Fibroblast of upper back skin (primary cell): ENCODE data around the gene STKLD1.
A peak's percentile ranks its signal among the peaks of the same experiment; 100 is the strongest.

Experiments used
- DNase-seq: peaks from one replicate; pipeline ENCODE4 v3.0.0-alpha.2; 2013

STKLD1 gene

GRCh38 chr9:133420392-133420827 lies 44.2 kb downstream of the STKLD1 start:
- no peak for DNase-seq

- no peak for DNase-seq
These were observed 45.7 kb downstream of the STKLD1 start, which contains the start of gene ADAMTS13 for GRCh38 chr9:133421615-133422542. Gene ADAMTS13, plus strand, starts transcription at chr9:133422367. Its CDS starts 77 bp downstream, at chr9:133422444.

DNA sequence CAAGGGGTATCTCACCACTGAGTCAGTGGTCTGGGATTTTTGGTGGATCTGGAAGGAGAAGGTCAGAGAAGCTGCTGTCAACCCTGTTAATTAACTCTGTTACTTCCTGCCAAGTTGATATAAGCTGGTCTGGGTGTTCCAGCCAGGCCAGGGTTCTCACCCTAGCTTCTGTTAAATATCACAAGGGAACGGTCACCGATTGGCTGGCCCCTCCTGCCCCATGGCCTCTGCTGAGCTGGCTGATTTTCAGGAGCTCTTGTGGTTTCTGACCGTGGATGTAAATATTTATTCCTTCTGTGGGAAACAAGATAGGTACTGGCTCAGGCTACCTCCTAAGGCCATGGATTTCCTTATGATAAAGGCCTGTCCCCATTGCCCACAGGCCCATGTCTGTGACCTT lies 47.0 kb downstream of the STKLD1 start:
- DNase-seq = no peak

GRCh38 chr9:133424187-133424586 lies 48.0 kb downstream of the STKLD1 start:
- DNase-seq = no peak

DNA sequence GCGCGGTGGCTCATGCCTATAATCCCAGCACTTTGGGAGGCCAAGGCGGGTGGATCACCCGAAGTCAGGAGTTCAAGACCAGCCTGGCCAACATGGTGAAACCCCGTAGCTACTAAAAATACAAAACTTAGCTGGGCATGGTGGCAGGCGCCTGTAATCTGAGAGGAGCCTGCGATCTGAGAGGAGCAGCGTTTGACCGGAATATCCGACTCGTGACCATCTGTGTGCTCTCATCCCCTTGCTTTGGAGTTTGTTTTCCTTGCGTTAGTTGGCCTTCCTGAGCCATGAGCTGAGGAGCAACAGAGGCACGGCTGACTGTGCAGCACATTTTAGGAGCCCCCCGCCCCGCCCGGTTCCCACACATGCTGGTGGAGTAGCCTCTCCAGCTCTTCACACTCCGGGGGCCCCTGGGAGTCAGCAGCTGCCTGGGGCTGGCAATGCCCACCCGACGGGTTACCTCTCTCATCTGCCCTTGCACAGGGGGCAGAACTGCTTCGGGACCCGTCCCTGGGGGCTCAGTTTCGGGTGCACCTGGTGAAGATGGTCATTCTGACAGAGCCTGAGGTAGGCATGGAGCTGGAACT lies 49.0 kb downstream of the STKLD1 start:
- DNase-seq = no peak

- DNase-seq = no peak
These were observed 49.8 kb downstream of the STKLD1 start for GRCh38 chr9:133426011-133426410.

DNA sequence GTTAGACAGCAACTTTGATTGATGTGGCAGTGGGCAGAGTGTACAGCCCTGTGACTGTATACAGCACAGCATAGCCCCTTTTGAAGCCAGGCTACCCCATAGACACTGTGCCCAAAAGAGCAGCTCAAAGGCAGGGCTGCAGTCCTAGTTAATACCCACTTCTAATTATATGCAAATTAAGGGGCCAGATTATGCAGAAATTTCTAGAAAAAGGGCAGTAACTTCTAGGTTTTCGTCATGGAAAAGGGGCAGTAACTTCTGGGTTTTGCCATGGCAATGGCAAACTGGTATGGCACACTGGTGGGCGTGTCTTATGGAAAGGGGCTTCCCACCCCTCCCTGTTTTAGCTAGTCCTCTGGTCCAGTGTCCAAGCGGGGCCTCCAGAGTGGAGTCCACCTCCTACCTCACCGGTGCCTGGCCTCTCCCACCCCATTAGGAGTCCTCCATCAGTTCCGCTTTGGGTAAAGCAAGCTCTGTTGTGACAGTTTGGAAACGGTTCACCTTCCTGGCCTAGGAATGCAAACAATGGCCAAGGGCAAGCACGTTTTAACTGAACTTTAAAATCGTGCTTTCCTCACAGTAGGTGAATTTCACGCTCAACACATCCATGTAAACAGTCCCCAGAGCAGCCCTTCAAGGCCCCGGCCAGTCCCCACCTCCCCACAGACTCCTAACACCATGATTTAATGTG lies 51.6 kb downstream of the STKLD1 start:
- no peak for DNase-seq

DNA sequence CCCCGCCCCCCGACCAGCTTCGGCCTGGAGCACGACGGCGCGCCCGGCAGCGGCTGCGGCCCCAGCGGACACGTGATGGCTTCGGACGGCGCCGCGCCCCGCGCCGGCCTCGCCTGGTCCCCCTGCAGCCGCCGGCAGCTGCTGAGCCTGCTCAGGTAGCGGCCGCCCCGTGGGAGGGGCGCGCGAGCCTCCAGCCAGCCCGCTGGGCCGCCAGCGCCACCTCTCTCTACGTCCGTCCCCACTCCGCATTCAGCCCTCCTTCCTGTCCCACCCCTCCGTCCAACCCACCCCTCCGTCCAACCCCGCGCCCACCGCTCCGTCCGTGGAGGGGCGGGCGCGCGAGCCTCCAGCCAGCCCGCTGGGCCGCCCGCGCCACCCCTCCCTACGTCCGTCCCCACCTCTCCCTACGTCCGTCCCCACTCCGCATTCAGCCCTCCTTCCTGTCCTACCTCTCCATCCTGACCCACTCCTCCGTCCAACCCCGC lies 52.5 kb downstream of the STKLD1 start:
- no peak for DNase-seq

GRCh38 chr9:133429214-133429613 lies 53.0 kb downstream of the STKLD1 start:
- no peak for DNase-seq

DNA sequence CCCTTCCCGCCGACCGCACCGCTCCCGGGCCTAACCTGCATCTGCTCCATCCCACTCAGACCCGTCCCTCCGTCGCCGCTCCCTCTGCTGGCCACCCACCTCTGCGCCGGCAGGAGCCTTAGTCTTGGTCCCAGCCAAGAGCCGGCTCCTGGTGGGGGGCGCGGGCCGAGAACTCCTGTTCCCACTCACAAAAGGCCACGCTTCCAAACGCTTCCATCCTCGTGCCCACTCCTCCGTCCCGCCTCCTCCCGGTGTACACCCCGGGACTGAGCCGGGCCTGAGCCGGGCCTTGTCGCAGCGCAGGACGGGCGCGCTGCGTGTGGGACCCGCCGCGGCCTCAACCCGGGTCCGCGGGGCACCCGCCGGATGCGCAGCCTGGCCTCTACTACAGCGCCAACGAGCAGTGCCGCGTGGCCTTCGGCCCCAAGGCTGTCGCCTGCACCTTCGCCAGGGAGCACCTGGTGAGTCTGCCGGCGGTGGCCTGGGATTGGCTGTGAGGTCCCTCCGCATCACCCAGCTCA lies 53.5 kb downstream of the STKLD1 start:
- DNase-seq = peak; percentile 8

- DNase-seq = no peak
These were observed 54.1 kb downstream of the STKLD1 start for GRCh38 chr9:133430244-133430643.

- DNase-seq = no peak
These were observed 57.2 kb downstream of the STKLD1 start for GRCh38 chr9:133433351-133433843.

- DNase-seq = no peak
These were observed 60.5 kb downstream of the STKLD1 start for GRCh38 chr9:133436681-133437080.

DNA sequence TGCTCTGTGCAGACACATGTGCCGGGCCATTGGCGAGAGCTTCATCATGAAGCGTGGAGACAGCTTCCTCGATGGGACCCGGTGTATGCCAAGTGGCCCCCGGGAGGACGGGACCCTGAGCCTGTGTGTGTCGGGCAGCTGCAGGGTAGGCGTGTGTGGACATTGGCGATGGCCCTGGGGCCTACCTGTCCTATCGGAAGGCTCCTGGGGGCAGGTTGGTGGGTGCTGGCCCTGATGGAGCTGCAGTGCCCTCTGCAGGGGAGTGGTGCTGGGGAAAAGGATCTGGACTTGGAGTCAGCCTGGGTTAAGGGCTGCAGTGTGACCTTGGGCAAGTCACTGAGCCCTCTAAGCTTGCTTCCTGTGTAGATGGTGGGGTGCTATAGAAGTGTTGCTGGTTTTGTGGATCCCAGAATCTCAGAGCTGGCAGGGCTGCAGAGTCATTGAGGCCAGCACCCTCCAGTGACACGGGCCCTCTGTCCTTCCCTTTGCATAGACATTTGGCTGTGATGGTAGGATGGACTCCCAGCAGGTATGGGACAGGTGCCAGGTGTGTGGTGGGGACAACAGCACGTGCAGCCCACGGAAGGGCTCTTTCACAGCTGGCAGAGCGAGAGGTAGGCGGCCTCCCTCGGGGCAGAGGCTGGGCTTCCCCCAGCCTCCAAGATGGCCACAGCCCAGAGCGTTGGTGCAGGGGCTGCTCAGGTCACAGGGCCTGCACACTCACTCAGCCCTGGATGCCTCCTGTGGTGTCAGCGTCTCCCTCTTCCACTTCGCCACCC lies 61.8 kb downstream of the STKLD1 start:
- DNase-seq = no peak

DNA sequence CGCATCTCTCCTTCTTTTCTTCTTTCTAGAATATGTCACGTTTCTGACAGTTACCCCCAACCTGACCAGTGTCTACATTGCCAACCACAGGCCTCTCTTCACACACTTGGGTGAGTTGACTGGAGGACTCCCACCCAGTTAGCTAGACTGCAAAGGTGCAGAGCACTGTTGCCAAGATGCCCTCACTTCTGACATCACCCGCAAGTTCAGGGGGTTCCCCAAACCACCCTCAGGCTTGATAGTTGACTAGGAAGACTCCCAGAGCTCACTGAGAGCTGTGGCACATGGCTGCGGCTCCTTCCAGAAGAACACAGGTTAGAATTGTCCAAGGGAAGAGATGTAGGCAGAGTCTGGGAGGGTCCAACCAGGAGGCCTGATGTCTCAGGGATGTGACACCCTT lies 63.2 kb downstream of the STKLD1 start:
- no peak for DNase-seq

DNA sequence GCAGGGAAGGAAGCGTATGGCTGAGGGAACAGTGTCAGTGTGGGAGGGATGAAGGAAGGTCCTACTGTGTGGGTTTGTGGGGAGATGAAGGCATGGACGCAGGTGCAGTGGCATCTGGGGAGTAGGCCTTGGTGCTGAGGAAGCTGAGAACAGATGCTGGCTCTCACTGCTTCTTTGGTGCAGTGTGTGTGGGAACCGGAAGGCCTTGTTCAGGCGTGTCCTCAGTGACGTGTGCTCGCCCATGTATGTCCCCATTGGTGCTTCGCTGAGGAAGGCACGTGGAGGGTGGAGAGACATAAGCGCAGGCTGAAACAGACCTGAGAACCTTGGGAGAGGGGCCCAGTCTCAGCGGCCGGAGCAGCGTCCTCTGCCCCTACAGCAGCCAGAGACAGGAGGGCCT lies 64.7 kb downstream of the STKLD1 start:
- DNase-seq = no peak

DNA sequence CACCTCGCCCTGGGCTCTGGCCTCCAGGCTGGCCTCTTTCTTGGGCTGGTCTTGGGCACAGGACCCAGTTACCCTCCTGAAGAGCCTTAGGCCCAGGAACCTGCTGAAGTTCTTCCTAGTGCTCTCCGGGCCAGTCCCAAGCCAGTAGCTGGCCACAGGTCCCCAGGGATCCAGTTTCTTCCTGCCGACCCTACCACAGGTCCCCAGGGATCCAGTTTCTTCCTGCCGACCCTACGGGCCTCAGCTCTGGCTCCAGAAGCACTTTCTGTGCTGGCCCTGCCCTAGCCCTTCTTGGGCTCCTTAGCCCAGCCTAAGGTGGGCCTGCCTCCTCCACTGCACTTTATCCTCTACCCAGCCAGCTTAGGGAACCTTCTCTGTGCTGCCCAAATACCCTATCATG lies 65.4 kb downstream of the STKLD1 start:
- no peak for DNase-seq

- DNase-seq = no peak
These were observed 67.1 kb downstream of the STKLD1 start for GRCh38 chr9:133443248-133443647.

- no peak for DNase-seq
These were observed 67.8 kb downstream of the STKLD1 start for GRCh38 chr9:133443982-133444381.

- no peak for DNase-seq
These were observed 69.3 kb downstream of the STKLD1 start for GRCh38 chr9:133445293-133445969.

DNA sequence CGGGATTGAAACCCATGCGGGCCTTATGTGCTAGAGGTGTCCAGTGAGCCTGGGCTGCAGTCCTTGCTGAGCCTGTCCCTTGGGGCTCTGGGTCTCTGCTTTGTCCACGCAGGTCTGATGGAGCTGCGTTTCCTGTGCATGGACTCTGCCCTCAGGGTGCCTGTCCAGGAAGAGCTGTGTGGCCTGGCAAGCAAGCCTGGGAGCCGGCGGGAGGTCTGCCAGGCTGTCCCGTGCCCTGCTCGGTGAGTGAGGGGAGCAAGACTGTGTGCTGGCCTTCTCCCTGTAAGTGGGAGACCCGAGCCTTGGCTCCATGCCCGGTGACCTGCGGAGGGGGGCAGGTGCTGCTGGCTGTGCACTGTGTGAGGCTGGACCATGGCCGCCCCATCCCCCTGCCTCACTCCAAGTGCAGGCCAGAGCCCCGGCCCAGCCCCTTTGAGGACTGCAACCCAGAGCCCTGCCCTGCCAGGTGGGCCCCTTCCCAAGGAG lies 72.4 kb downstream of the STKLD1 start:
- no peak for DNase-seq
